Activated B cell treated with CpG ODN at 0.5 μM for 24 hours (primary cell): ENCODE data around the gene CCDC7. TPM values are rescaled to one million over a fixed set of nuclear protein-coding genes. Genes with fewer than 3 reads are reported as not detected.

Experiments used
- ATAC-seq: fragments of 200-7000 bp; cut with Tn5 transposase; one replicate; pipeline ENCODE4 v1.10.0; 2021; ENCODE audit warnings: low read depth, mild to moderate bottlenecking, moderate library complexity
- CTCF ChIA-PET: fragments of 350-600 bp; sonication (Branson Sonifier 250); formaldehyde crosslinking; loops from one replicate; lab custom pipeline; 2021; ENCODE audit warnings: antibody characterized with exemption; lab: Charles Lee
- POLR2A ChIA-PET: fragments of 350-600 bp; sonication (Branson Sonifier 250); formaldehyde crosslinking; loops from one replicate; lab custom pipeline; 2021; ENCODE audit warnings: antibody characterized with exemption; lab: Charles Lee
- DNase-seq: peaks from one replicate; pipeline ENCODE4 v3.0.0; 2022
- H3K27ac Mint-ChIP-seq: one replicate; pipeline ENCODE4 v1.8.0; 2020; ENCODE audit warnings: mixed read lengths
- H3K27me3 Mint-ChIP-seq: one replicate; pipeline ENCODE4 v1.8.0; 2021; ENCODE audit warnings: mixed read lengths
- H3K36me3 Mint-ChIP-seq: one replicate; pipeline ENCODE4 v1.8.0; 2021; ENCODE audit warnings: low read depth, mixed read lengths
- H3K4me1 Mint-ChIP-seq: one replicate; pipeline ENCODE4 v1.8.0; 2021; ENCODE audit warnings: mixed read lengths
- H3K4me3 Mint-ChIP-seq: one replicate; pipeline ENCODE4 v1.8.0; 2020; ENCODE audit warnings: mild to moderate bottlenecking, mixed read lengths
- H3K9me3 Mint-ChIP-seq: one replicate; pipeline ENCODE4 v1.8.0; 2020; ENCODE audit warnings: mixed read lengths
- CTCF ChIP-seq: fragments of 200-600 bp; IDR thresholded peaks from one replicate; pipeline ENCODE4 v1.8.0; 2022; ENCODE audit warnings: antibody characterized with exemption, mild to moderate bottlenecking
- intact Hi-C: fragments of 100-400 bp; cut with micrococcal nuclease; formaldehyde crosslinking; loops from one replicate; pipeline ENCODE4 v1.15.1; 2024
- total RNA-seq: library from RNA; stranded (reverse); gene quantifications from 2 replicates; pipeline ENCODE4 v1.2.3, GENCODE V29; 2022

CCDC7 gene
- total RNA-seq, 1 donor from 2014 or later: 20.0 TPM

- Mint-ChIP-seq H3K27me3 (peaks cover 3% of the 10 kb centered on the region), H3K27ac (no peak overlapping the region), H3K4me3 (no peak overlapping the region), H3K9me3 (peaks cover 6% of the 10 kb centered on the region), H3K4me1 (no peaks in the 10 kb centered on the region), H3K36me3 (no peaks in the 10 kb centered on the region)
- ATAC-seq (no peak), DNase-seq (no peak)
- intact Hi-C loops: no loop called here
- TF ChIP-seq CTCF: no peak
- ChIA-PET POLR2A (no interaction called here), CTCF (no interaction called here)
Measured at GRCh38 chr10:32408690-32409089, 37.2 kb upstream of the CCDC7 start.

- Mint-ChIP-seq H3K4me1 (no peaks in the 10 kb centered on the region), H3K4me3 (no peak overlapping the region), H3K27ac (no peak overlapping the region), H3K36me3 (no peaks in the 10 kb centered on the region), H3K9me3 (peaks cover 6% of the 10 kb centered on the region), H3K27me3 (peaks cover 9% of the 10 kb centered on the region)
- ATAC-seq: no peak
- ChIA-PET CTCF (no interaction called here), POLR2A (no interaction called here)
- TF ChIP-seq CTCF: no peak
- intact Hi-C loops: no loop called here
- no peak for DNase-seq
Measured at GRCh38 chr10:32409741-32410140, 36.2 kb upstream of the CCDC7 start.

- Mint-ChIP-seq H3K4me1 (no peaks in the 10 kb centered on the region), H3K4me3 (no peak overlapping the region), H3K36me3 (no peaks in the 10 kb centered on the region), H3K27ac (no peak overlapping the region), H3K27me3 (peaks cover 9% of the 10 kb centered on the region), H3K9me3 (peaks cover 6% of the 10 kb centered on the region)
- POLR2A ChIA-PET: no interaction called here
- intact Hi-C loops: no loop called here
- DNase-seq (no peak), ATAC-seq (no peak)
- no peak for TF ChIP-seq CTCF
- CTCF ChIA-PET: no interaction called here
Measured at GRCh38 chr10:32410569-32410968, 35.4 kb upstream of the CCDC7 start.

GRCh38 chr10:32411797-32412498, 34.0 kb upstream of the CCDC7 start:
- Mint-ChIP-seq H3K27ac (no peak overlapping the region), H3K36me3 (no peaks in the 10 kb centered on the region), H3K27me3 (peaks cover 9% of the 10 kb centered on the region), H3K4me1 (no peaks in the 10 kb centered on the region), H3K4me3 (no peak overlapping the region), H3K9me3 (peaks cover 4% of the 10 kb centered on the region)
- POLR2A ChIA-PET: no interaction called here
- intact Hi-C loops: no loop called here
- TF ChIP-seq CTCF: no peak
- CTCF ChIA-PET: no interaction called here
- no peak for DNase-seq
- no peak for ATAC-seq

GRCh38 chr10:32412499-32412853, 33.5 kb upstream of the CCDC7 start:
- peaks cover 4% of the 10 kb centered on the region for H3K9me3 Mint-ChIP-seq
- peaks cover 9% of the 10 kb centered on the region for H3K27me3 Mint-ChIP-seq
- intact Hi-C loops: no loop called here
- DNase-seq (no peak), ATAC-seq (no peak)
- no peaks in the 10 kb centered on the region for H3K4me1 Mint-ChIP-seq
- TF ChIP-seq CTCF: no peak
- no peaks in the 10 kb centered on the region for H3K36me3 Mint-ChIP-seq
- H3K27ac Mint-ChIP-seq: no peak overlapping the region
- POLR2A ChIA-PET: no interaction called here
- CTCF ChIA-PET: no interaction called here
- no peak overlapping the region for H3K4me3 Mint-ChIP-seq
